GM19324 (cell line): ENCODE results near the gene PARM1.
"Not testable (repeated sequence)": the region's sequence is repeated elsewhere in the genome, so short reads cannot be mapped to it uniquely, and the experiment has no call there.

Source experiments
- ATAC-seq: cut with Tn5 transposase; IDR thresholded peaks from one replicate; pipeline ENCODE4 v1.9.1; 2021; ENCODE audit warnings: mild to moderate bottlenecking, moderate library complexity; ENCODE audit not compliant: unreplicated experiment, low FRiP score

The PARM1 gene

DNA sequence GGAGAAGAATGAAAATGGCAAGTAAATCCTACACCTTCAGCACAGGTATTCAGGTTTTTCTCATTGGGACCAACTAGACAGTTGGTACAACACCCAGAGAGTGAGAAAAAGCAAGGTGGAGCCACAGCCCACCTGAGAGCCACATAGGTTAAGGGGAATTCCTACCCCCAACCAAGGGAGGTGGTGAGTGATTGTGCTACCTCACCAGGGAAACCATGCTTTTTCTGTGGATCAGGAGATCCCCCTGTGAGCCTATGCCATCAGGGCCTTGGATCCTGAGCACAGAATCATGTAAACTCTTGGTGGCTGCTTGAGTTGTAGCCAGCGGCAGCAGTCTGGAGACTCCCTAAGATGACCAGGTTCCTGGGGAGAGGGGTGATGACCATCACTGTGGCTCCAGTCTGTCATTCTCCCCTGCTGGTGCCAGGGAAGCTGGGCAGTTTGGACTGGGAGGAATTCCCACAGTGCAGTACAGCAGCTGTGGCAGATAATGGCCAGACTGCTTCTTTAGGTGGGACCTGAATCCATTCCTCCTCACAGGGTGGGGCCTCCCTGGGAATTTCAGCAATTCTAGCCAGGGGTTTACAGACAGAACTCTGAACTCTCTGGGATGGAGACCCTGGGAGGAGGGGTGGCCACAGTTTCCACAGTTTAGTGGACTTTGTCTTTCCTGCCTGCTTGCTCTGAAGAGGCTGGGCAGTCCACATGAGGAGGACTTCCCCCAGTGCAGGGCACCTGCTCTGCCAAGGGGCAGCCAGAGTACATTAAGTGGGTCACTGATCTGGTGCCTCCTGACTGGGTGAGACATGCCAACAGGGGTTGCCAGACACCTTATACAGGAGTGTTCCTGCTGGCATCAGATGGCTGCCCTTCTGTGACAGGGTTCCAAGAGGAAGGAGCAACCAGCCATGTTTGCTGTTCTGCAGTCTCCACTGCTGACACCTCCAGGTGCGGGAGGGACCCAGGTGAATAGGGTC, 43.2 kb downstream of the PARM1 start:
- ATAC-seq = no peak

GRCh38 chr4:74982546-74983252, 49.8 kb downstream of the PARM1 start:
- no peak for ATAC-seq

DNA sequence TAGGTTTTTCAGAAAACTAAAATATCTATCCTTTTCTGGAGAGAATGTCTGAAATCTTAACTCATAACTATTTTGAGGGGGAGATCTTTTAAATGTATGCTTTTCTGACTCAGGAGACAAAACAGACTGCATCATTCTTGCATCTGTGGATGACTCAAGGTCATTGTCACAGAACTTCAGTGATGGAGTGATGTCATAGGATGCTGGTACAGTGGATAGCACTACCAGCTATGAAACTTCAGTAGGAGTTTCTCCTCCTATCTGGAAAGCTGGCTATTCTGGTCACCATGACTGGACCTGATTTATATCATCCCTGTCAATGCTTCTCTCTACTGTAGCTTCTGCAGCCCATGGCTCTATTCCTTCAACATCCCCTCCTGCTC, 50.3 kb downstream of the PARM1 start:
- no peak for ATAC-seq

DNA sequence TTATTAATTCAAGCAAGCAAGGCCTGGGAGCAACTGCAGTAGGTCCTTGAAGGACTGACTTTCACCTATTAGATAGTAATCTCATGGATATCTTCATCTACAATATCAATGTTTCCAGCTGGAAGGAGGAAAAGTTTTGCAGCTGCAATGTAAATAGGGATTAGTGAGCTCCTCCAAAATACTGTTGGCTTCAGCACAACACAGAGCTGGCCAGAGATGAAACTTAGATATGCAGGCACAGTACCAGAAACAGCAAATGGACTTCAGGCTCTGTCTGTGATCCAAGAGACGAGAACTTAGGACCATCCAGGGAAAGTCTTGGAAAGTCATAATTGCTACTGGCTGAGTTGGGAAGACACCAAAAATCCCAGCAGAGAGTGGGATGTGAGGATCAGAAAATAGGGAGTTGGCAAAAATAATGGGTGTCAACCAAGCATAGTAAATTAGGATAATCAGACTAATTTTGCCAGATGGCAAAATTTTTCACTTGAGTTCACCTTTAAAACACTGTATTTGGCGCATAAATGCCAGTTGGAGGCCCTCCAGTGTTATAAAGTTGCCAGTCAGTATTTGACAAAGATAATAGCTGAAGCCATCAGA, 57.5 kb downstream of the PARM1 start:
- ATAC-seq = no peak

DNA sequence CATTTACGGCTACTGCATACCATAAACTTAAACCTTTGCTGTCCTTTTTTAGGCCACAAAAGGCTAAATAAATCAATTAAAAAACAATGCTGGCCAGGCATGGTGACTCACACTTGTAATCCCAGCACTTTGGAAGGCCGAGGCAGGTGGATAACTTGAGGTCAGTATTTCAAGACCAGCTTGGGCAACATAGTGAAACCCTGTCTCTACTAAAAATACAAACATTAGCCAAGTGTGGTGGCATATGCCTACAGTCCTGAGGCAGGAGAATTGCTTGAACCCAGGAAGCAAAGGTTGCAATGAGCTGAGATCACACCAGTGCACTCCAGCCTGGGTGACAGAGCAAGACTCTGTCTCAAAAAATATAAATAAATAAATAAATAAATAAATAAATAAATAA, 61.5 kb downstream of the PARM1 start:
- ATAC-seq = not testable (repeated sequence)

- no peak for ATAC-seq
Measured at GRCh38 chr4:74996996-74997395, 64.1 kb downstream of the PARM1 start.

DNA sequence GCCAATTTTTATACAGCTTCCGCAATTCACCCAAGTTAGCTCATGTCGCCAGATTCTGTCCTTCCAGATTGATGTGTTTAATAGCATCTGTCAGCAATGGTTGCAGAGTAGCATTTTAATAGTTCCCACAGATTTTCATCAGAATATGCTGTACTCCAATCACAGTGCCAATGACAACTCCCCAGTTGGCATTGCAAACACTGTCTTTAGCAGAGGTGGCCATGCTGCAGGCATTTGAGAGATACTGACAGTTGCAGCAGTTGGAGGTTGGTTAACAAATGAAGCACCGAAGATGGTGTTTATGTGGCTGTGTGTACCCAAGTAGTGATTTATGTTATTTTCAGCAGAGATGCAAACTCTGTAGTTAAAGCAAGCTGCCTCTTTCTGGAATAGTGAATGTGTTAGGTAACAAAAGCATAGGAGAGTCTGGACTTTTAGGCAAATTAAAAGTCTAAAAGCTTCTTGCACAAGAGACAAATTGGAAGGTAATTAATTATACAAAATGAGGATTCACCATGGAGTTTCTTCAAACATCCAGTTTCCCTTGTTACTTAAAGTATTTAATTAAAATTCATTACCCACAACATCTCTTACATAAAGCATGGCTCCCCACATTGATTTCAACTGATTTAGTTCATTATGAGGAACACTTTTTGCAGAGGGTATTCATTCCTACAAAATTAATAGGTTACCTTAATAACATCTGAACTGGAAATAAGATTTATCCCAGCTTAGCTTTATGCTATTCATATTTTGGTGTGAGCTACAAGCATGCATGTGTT, 65.2 kb downstream of the PARM1 start:
- no peak for ATAC-seq

GRCh38 chr4:74999714-75000309, 66.9 kb downstream of the PARM1 start:
- ATAC-seq = no peak

GRCh38 chr4:75001871-75002270, 69.0 kb downstream of the PARM1 start:
- ATAC-seq = no peak

- no peak for ATAC-seq
Measured at GRCh38 chr4:75002381-75002780, 69.5 kb downstream of the PARM1 start.

DNA sequence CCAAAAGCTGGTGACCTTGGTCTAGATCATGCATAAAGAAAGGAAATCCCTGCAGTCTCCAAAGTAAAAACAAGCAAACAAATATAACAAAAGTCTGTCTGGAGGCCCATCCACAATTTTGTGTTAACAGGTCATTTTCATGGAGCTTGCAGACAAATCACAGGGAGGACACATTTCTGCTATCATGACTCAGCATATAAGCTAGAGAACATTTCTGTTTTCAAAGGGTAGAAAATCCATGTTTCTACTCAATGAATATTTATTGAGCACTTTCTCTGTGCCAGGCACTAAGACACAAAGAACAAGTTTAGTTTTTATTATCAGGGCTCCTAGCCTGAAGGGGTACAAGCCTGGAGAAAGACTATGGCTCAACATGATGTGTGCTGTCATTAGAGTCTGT, 71.1 kb downstream of the PARM1 start:
- ATAC-seq = no peak

DNA sequence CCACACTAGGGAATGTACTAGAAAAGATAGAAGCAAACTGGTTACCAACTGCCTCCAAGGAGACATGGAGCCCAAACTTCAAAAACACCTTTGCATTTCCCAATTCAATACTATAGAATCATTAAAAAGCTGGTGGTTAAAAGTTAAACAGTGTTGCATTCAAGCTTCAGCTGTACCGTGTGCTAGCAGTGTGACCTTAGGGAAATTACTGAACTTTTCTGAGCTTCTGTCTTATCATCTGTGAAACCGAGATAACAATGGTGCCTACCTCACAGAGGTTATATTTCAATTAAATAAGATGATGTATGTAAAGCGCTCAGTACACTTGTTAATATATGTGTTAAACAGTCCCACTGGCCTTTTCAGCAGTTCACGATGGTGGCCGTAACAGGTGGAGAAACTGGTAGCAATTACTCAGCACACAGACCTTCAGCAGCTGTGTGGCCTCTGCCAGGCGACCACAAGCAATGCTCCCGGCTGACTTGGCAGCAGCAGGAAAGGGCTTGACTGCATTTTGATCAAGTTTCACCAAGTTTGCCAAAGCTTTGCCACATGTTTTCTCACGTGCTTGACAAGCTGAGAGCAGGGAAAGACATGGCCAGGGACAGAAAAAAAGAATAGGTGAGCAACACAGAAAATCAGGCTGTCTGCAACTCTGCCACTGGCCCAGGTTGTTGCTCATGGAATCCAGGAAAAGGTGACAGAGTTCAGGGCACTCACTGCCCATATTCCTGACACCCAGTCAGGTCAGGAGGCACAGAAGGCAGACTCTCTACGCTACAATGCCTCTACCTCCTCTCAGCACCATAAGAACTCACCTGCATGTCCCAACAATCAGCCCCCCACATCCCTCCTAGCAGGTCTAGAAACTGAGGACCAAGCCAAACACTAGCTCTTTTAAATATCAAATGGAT, 72.1 kb downstream of the PARM1 start:
- ATAC-seq = peak; percentile 85

DNA sequence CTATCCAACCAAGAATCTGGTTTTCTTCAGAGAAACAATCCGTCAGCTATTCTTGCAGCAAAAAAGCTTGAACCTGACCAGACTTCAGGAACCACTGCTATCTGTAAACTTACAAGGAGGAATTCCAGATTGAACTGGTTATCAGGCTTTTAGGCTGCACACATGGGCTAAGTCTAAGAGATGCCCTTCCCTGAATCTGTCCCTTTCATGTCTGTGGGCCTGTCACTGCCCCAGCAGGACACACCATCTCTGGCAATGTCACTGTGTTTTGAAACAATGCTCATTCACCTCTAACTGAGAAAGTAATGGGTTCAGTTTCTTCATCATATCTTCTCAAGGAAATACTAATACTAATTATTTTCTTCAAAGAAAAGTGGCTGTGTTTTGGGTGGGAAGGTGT, 72.8 kb downstream of the PARM1 start:
- no peak for ATAC-seq

DNA sequence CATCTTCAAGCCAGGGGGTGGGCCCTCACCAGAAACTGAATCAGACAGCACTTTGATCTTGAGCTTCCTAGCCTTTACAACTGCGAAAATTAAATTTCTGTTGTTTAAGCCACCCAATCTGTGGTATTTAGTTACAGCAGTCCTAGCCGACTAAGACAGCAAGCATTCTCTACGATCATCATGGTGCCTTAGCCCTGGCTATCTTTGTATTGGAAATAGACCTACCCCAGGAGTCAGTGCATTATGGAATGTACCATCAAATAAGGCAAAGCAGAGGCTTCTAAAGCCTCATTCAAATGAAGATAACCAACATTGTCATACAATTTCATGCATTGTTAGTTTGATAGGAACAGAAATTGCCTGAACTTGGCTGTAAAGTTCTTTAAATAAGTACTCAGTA, 75.0 kb downstream of the PARM1 start:
- no peak for ATAC-seq

DNA sequence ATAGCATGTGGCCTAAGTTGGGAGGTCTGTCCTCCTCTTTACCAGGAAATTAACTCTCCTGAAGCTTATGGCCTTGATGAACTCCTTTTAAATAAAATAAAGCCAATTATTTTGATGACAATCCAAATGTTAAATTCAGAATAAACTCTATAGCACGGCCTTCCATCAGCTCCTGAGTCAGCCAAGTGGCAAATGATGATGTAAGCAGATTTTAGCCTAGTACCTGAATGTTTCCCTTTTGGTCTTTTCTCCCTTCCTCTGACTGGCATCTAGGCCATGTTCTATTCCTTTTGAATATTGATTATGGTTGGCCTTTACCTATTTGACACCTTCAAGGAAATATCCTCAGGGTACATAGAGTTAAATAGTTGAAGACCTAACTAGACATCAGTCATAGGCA, 76.2 kb downstream of the PARM1 start:
- ATAC-seq = no peak

DNA sequence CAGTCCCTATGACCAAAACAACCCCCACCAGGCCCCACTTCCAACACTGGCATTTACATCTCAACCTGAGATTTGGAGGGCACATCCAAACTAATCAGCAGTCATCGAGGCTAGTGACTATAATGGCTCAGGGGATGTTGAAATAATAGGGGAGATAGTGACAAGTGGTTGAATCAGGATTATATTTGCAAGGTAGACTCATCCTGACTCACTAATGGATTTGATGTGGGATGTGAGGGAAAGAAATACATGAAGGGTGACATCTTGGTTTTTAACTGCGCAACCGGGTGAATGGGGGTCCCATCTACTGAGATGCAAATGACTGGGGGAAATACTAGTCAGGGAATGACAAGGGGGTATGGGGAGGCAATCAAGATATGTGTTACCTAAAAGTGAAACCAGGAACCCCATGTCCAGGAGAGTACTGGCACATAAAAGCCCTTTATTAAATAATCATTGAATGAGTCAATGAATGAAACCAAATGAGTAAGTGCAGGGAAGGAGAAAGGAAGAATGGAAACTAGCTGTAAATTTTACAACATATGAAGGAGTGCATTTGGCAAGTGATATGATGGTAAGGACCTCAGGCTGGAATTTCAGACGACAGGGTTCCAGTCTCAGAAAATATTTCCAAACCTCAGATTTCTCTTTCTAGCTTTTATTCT, 78.3 kb downstream of the PARM1 start:
- no peak for ATAC-seq

- no peak for ATAC-seq
Measured at GRCh38 chr4:75015627-75016026, 82.7 kb downstream of the PARM1 start.

GRCh38 chr4:75016472-75016871, 83.6 kb downstream of the PARM1 start:
- ATAC-seq = no peak
